GM21447 (cell line): ENCODE measurements around the gene FES.
"Not testable (repeated sequence)": the region's sequence is repeated elsewhere in the genome, so short reads cannot be mapped to it uniquely, and the experiment has no call there.

Source experiments
- ATAC-seq: cut with Tn5 transposase; IDR thresholded peaks from one replicate; pipeline ENCODE4 v1.9.1; 2021; ENCODE audit not compliant: unreplicated experiment

The FES gene

GRCh38 chr15:90860942-90861675 is 23.2 kb upstream of the FES start:
- no peak for ATAC-seq

GRCh38 chr15:90862487-90862886 is 21.8 kb upstream of the FES start:
- ATAC-seq = no peak

- no peak for ATAC-seq
Observed at GRCh38 chr15:90862964-90863778, 21.1 kb upstream of the FES start.

GRCh38 chr15:90863987-90864386 is 20.3 kb upstream of the FES start:
- ATAC-seq = no peak

- no peak for ATAC-seq
Observed at GRCh38 chr15:90864507-90864906, 19.8 kb upstream of the FES start.

DNA sequence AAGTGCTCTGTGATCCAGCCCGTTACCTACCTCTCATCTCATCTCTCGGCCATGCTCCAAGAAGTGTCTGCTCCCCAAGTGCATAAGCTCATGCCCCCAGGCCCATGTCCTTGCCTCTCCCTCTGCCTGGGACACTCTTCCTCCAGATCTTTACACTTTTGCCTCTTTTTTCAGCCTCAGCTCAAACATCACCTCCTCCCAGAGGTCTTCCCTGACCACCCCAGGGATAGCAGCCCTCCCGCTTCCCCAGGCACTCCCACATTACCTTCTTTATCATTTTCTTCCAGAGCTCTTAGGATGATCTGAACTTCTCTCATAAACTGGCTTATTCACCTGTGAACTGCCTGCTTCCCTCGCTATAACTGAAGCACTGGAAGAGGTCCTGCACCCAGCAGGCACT is 18.6 kb upstream of the FES start:
- ATAC-seq = no peak

GRCh38 chr15:90866161-90866715 is 18.1 kb upstream of the FES start:
- no peak for ATAC-seq

- ATAC-seq = no peak
Observed at GRCh38 chr15:90866800-90867199, 17.5 kb upstream of the FES start.

DNA sequence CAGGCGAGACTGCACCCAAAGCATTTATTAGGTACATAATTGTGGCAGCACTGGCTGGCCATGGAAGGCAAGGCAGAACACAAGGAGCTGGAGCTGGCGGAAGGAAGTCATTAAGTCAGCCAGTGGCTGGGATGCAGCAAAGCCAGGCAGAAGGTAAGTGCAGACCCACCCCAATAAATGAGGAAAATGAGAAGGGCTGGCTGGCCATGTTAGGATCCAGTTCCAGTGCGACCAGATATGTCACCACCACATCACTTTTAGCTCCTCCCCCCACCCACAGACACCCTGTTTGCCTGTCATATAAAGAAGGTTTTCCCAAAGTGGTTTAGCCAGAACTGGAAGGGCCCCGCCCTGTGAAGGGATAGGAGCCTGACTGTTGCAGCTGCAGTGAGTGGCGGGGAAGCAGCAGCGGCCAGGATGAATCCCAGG is 16.0 kb upstream of the FES start, which contains the start of gene FURIN:
Gene FURIN, plus strand, starts transcription at position 328 of the 429 bp plus-strand sequence. CDS start 7,153 bp downstream, outside the sequence.
- ATAC-seq = no peak

DNA sequence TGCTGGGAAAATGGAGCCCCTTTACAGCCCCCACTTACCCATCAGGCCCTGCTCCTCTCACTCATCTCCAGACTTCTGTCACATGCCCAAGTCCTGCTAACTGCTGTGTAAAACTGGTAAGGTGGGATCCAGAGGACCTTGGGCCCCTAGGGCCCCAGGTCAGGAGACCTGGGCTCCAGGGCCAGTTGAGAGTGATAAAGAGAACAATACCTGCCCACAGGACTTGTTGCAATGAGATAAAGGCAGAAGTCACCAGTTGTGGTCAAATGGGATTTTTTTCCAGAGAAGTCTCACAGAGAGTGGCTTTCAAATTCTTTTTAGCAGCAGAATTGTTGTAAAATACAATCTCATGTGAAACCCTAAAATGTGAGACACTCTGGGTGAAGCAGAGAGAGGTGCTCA is 15.2 kb upstream of the FES start:
- ATAC-seq = no peak

DNA sequence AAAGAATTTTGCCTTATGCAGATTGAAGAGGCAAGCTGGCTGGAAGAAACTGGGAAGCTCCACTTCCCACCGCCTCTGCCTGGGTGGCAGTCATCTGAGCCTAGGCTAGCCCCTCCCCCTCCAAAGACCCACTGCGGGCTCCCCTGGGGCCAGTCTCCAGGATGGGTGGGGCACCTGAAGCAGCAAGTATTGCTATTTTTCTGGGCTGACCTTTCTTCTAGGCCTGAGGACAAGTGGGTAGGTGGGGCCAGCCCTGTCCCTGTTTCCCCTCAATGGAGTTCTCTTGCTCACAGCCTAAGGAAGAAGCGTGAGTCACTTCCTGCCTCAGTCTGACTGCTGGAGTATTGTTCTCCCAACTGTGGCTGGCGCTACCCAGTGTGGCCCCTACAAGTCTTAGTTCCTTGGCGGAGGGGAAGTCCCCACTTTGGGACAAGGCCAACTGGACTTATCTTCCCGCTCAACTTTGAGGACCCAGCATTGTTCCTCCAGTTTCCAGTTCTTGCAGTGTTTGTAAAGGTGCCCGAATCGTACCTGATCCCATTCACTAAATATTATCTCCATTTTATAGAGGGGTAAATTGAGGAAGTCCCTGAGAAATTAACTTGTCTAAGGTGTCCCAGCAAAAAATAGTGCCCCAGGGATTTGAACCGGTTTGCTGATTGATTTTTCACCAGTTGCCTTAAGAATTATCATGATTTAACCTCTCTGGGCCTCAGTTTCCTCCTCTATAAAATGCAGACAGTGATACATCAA is 14.5 kb upstream of the FES start:
- ATAC-seq = no peak

- ATAC-seq = peak; percentile 4
Observed at GRCh38 chr15:90870354-90871138, 13.8 kb upstream of the FES start.

DNA sequence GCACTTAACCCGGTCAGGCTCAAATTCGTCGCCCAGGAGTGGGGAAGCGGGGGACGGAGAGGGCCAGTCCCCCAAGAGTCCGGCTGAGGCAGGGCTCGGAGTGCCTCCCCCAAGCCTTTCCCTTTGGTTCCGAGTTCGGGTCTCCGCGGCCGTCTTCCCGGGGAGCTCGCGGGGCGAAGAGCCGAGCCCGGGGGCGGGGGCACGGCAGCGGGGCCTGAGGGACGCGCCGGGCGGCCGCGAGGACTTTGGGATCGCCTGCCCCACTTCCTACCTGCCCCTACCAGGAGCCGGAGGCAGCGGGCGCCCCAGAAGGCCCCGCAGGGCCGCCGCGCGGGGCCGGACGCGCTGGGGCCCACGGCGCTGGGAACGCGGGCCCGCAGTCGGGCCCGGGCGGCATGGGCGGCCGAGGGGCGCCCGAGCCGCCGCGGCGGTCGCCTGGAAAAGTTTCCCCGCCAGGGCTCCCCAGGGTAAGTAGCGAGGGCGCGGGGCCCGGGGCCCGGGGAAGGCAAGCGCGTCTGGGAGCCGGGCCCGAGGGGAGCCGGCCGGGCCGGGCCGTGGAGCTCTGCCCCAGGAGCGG is 13.1 kb upstream of the FES start:
- ATAC-seq = peak; percentile 11

GRCh38 chr15:90871716-90872485 is 12.4 kb upstream of the FES start:
- ATAC-seq = peak; percentile 14

DNA sequence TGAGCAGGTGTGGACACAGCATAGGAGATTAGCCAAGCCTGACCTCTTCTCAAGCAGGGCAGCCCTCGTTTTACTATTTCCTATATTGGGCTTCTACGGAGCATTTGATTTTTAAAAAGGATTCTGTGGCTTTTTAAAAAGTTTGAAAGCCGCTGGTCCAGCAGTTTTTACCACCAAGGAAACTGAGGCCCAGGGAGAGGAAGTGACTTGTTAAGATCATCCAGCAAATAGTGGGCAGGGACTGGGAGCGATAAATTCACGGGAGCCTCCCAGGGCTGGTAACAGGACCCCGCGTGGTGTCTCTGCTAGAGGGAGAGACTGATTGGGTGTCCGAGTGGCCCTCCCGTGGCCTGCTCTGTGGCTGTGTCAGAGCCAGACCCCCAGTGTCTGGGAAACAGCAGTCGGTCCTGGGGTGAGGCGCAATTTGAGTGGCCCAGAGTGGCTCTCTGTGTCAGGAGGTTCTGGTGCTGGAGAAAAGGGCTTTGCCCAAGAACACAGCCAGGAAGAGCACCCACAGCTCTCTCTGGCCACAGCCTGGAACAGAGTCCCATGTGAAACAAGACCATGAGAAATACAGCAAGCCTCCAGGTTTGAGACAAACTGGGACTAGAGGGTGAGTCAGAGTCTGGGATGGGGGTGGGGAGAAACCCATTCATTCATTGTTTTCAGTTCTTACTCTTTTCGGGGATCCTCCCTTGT is 11.7 kb upstream of the FES start:
- ATAC-seq = peak; percentile 32

DNA sequence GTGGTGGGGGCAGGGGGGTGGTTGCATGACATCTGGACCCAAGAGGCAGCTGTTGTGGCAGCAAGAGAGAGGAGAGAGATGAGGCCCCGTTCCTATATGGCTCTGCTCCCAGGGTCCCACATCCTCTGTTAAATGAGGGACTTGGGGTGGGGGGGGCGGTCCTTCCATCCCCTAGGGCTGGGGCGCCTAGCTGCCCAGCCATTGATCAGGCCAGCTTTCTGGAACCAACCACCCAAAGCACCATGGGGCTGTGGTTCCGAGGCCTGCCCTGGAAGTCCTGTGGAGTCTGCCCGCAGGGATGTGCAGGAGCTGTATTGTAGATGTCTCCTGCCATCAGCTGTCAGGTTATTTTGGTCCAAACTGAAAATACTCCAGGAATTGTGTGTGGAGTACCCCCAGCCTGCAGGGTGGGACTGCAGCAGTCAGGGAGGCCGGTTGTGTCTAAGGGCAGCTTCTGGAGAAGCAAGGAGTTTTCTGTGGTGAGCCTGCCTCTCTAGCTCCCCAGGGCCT is 10.8 kb upstream of the FES start:
- no peak for ATAC-seq

- ATAC-seq = no peak
Observed at GRCh38 chr15:90873998-90874605, 10.2 kb upstream of the FES start.

DNA sequence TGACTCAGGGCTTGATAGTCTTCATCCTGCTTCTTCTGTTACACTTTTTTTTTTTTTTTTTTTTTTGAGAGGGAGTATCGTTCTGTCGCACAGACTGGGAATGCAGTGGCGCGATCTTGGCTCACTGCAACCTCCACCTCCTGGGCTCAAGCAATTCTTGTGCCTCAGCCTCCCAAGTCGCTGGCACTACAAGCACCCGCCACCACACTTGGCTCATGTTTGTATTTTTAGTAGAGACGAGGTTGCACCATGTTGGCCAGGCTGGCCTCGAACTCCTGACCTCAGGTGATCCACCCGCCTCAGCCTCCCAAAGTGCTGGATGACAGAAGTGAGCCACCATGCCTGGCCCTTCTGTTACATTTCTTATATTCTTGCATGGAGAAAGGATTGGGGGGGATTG is 9.3 kb upstream of the FES start:
- ATAC-seq = not testable (repeated sequence)
